Stimulated activated CD4-positive, alpha-beta T cell treated with anti-CD3 and anti-CD28 coated beads, TNF-alpha, amount 100 ng/mL, for 24 hours (primary cell): ENCODE data around the gene VIM.
"Not testable (repeated sequence)": the region's sequence is repeated elsewhere in the genome, so short reads cannot be mapped to it uniquely, and the experiment has no call there.

ENCODE experiments used
- DNase-seq, 3 experiments: peaks; one replicate each; pipeline ENCODE4 v3.0.0-alpha.2; 2020; ENCODE audit warnings: low read depth in 3 of 3

VIM gene

GRCh38 chr10:17232276-17232960 lies 4.4 kb downstream of the VIM start:
- no peak for DNase-seq

GRCh38 chr10:17233286-17233991 lies 5.4 kb downstream of the VIM start:
- no peak for DNase-seq

- no peak for DNase-seq
Observed at GRCh38 chr10:17234431-17234945, 6.4 kb downstream of the VIM start.

- DNase-seq, result no peak
Observed at GRCh38 chr10:17235136-17235535, 7.1 kb downstream of the VIM start.

- DNase-seq, result no peak
Observed at GRCh38 chr10:17236468-17237148, 8.6 kb downstream of the VIM start.

GRCh38 chr10:17237149-17237527 lies 9.1 kb downstream of the VIM start:
- no peak for DNase-seq

GRCh38 chr10:17237915-17238444 lies 9.9 kb downstream of the VIM start:
- DNase-seq, result no peak

- DNase-seq, result no peak
Observed at GRCh38 chr10:17238445-17239291, 10.6 kb downstream of the VIM start.

GRCh38 chr10:17239345-17240085 lies 11.5 kb downstream of the VIM start:
- no peak for DNase-seq

- no peak for DNase-seq
Observed at GRCh38 chr10:17240096-17240495, 12.1 kb downstream of the VIM start.

- DNase-seq, result no peak
Observed at GRCh38 chr10:17240616-17241015, 12.6 kb downstream of the VIM start.

- DNase-seq, result no peak
Observed at GRCh38 chr10:17241611-17242333, 13.7 kb downstream of the VIM start.

GRCh38 chr10:17244700-17245365 lies 16.8 kb downstream of the VIM start:
- DNase-seq, result no peak

GRCh38 chr10:17247210-17247609 lies 19.2 kb downstream of the VIM start:
- DNase-seq, result no peak

GRCh38 chr10:17248964-17249363 lies 20.9 kb downstream of the VIM start:
- DNase-seq, result no peak

GRCh38 chr10:17249820-17250219 lies 21.8 kb downstream of the VIM start:
- no peak for DNase-seq

GRCh38 chr10:17250736-17251135 lies 22.7 kb downstream of the VIM start:
- DNase-seq, result no peak

- DNase-seq, result not testable (repeated sequence)
Observed at GRCh38 chr10:17254543-17255050, 26.6 kb downstream of the VIM start.

- DNase-seq, result no peak
Observed at GRCh38 chr10:17255512-17255911, 27.5 kb downstream of the VIM start.
